Amygdala (tissue), 56 donors: Measurements from ENCODE around the gene PRR30.
A peak's percentile ranks its signal among the peaks of the same experiment; 100 is the strongest.

ENCODE experiments used
- DNase-seq, 56 donors: peaks; one replicate each; lab custom pipeline; 2025; lab: John Stamatoyannopoulos, UW

Gene PRR30

GRCh38 chr2:27102329-27102728 is 36.9 kb downstream of the PRR30 start:
- no peak for DNase-seq

- DNase-seq = no peak
Measured at GRCh38 chr2:27100036-27100435, 39.2 kb downstream of the PRR30 start.

- DNase-seq = no peak
Measured at GRCh38 chr2:27099334-27099955, 39.8 kb downstream of the PRR30 start.

GRCh38 chr2:27097341-27097740 is 41.9 kb downstream of the PRR30 start:
- no peak for DNase-seq

- no peak for DNase-seq
Measured at GRCh38 chr2:27096748-27097297, 42.4 kb downstream of the PRR30 start.

- peak in 45 of 56 donors; percentile 22 to 82 (median 51) for DNase-seq
Measured at GRCh38 chr2:27095745-27096651, 43.2 kb downstream of the PRR30 start.

GRCh38 chr2:27095427-27095744 is 43.8 kb downstream of the PRR30 start:
- no peak for DNase-seq

- DNase-seq = no peak
Measured at GRCh38 chr2:27094353-27094984, 44.7 kb downstream of the PRR30 start.

- no peak for DNase-seq
Measured at GRCh38 chr2:27093430-27094352, 45.5 kb downstream of the PRR30 start.

- no peak for DNase-seq
Measured at GRCh38 chr2:27092696-27093429, 46.3 kb downstream of the PRR30 start.

GRCh38 chr2:27091746-27092695 is 47.2 kb downstream of the PRR30 start:
- DNase-seq = no peak

- DNase-seq = no peak
Measured at GRCh38 chr2:27089111-27089954, 49.9 kb downstream of the PRR30 start.

GRCh38 chr2:27088634-27089033 is 50.6 kb downstream of the PRR30 start:
- DNase-seq = no peak

- no peak for DNase-seq
Measured at GRCh38 chr2:27087823-27088410, 51.3 kb downstream of the PRR30 start.
